Panc1 (cell line): ENCODE measurements around the gene SLC6A20. TPM values are rescaled to one million over a fixed set of nuclear protein-coding genes. Genes with fewer than 3 reads are reported as not detected.

Experiments
- ATAC-seq: fragments of 200-7000 bp; cut with Tn5 transposase; 2 replicates; pipeline ENCODE4 v1.9.1; 2020; ENCODE audit warnings: mild to moderate bottlenecking, moderate library complexity
- BruUV-seq: library from RNA; stranded (reverse); fragments of 400-500 nt; replicated peaks from 2 replicates; lab custom pipeline; 2021; lab: Mats Ljungman, UMichigan
- CTCF ChIA-PET: fragments of 300-600 bp; sonication (Branson Sonifier 250); formaldehyde crosslinking; loops from one replicate; lab custom pipeline; 2022; ENCODE audit warnings: antibody characterized with exemption; lab: Charles Lee
- POLR2A ChIA-PET: fragments of 300-600 bp; sonication (Branson Sonifier 250); formaldehyde crosslinking; loops from one replicate; lab custom pipeline; 2022; ENCODE audit warnings: antibody characterized with exemption; lab: Charles Lee
- DNase-seq: peaks from one replicate; pipeline ENCODE4 v3.0.0-alpha.2; 2010; ENCODE audit warnings: low read depth, low spot score
- H3K27ac ChIP-seq: 2 replicates; pipeline ENCODE4 v1.5.1; 2011; ENCODE audit warnings: mild to moderate bottlenecking, low read length, inconsistent platforms
- H3K27me3 ChIP-seq: fragments of 200-500 bp; sonication (Bioruptor generic); 2 replicates; pipeline ENCODE4 v1.6.0; 2014; ENCODE audit warnings: low read length, inconsistent platforms; ENCODE audit not compliant: control insufficient read depth, insufficient read depth
- H3K36me3 ChIP-seq: fragments of 200-500 bp; sonication (Bioruptor generic); 2 replicates; pipeline ENCODE4 v1.5.1; 2014; ENCODE audit warnings: inconsistent platforms, mild to moderate bottlenecking, low read length, moderate library complexity; ENCODE audit not compliant: control insufficient read depth, insufficient read depth
- H3K4me1 ChIP-seq: 2 replicates; pipeline ENCODE4 v1.5.1; 2011; ENCODE audit warnings: inconsistent platforms, mild to moderate bottlenecking, low read length, moderate library complexity; ENCODE audit not compliant: control insufficient read depth, insufficient read depth
- H3K4me3 ChIP-seq, 2 experiments: 2 replicates each; pipeline ENCODE4 v1.5.1; 2011 to 2012; ENCODE audit warnings: low read depth in 2 of 2, low read length in 2 of 2, mild to moderate bottlenecking in 2 of 2, inconsistent platforms in 1 of 2, moderate library complexity in 1 of 2
- H3K9me3 ChIP-seq: fragments of 200-500 bp; sonication (Bioruptor generic); 2 replicates; pipeline ENCODE4 v1.5.1; 2014; ENCODE audit warnings: low read depth, mild to moderate bottlenecking, inconsistent platforms, low read length, moderate library complexity; ENCODE audit not compliant: control insufficient read depth, insufficient read depth
- POLR2AphosphoS5 ChIP-seq: IDR thresholded peaks from 2 replicates; pipeline ENCODE4 v1.6.1; 2012; ENCODE audit warnings: mild to moderate bottlenecking, low read depth, low read length, moderate library complexity
- SIN3A ChIP-seq: IDR thresholded peaks from 2 replicates; pipeline ENCODE4 v1.6.1; 2012; ENCODE audit warnings: low read depth, mild to moderate bottlenecking, low read length, moderate library complexity, borderline replicate concordance; ENCODE audit not compliant: insufficient read depth
- TCF7L2 ChIP-seq: IDR thresholded peaks from 2 replicates; pipeline ENCODE4 v1.6.1; 2011; ENCODE audit warnings: mild to moderate bottlenecking, low read depth, low read length, inconsistent platforms
- in situ Hi-C: cut with HindIII; loops from 2 replicates; pipeline ENCODE4 v1.10.0; 2016; ENCODE audit warnings: low sequenced_read_pairs, low pct_unique_long_range_greater_than_20kb
- intact Hi-C: fragments of 100-400 bp; cut with micrococcal nuclease; formaldehyde crosslinking; loops from one replicate; pipeline ENCODE4 v1.10.0; 2022; ENCODE audit not compliant: unreplicated experiment
- total RNA-seq: library from RNA; stranded (reverse); gene quantifications from one replicate; pipeline ENCODE4 v1.2.1, GENCODE V29; 2021; ENCODE audit not compliant: unreplicated experiment
- TF ChIP-seq, protein P1 (sequence below), 2 experiments: IDR thresholded peaks; 2 replicates each; pipeline ENCODE4 v1.6.1; 2011 to 2012; ENCODE audit warnings: low read depth in 2 of 2, control low read depth in 1 of 2, low read length in 1 of 2, mild to moderate bottlenecking in 1 of 2, moderate library complexity in 1 of 2; ENCODE audit not compliant: insufficient read depth in 1 of 2
- TF ChIP-seq, protein P2 (sequence below): fragments of 450-650 bp; IDR thresholded peaks from 2 replicates; pipeline ENCODE4 v1.5.1; 2017; ENCODE audit warnings: mild to moderate bottlenecking

The SLC6A20 gene
- total RNA-seq, 1 experiment from 2014 or later, result 0.28 TPM

DNA sequence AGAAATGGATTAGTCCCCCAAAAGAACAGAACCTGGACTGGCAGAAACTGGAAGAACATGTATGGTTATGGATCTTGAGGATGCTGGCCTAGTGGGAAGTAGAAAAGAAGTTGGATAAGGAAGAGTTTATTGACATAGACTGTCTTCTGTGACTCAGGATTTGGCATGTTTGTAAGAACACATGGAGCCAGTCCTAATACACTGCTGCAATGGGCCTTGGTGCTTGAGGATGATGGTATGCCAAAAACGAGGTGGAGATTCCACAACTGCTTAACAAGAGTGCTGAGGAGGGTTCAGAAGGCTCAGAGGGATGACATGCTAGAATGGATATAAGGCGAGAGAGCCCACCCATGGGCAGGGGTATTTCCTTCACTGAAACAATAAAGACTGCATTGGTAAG, 23.2 kb upstream of the SLC6A20 start:
- CTCF ChIA-PET, result no interaction called here

DNA sequence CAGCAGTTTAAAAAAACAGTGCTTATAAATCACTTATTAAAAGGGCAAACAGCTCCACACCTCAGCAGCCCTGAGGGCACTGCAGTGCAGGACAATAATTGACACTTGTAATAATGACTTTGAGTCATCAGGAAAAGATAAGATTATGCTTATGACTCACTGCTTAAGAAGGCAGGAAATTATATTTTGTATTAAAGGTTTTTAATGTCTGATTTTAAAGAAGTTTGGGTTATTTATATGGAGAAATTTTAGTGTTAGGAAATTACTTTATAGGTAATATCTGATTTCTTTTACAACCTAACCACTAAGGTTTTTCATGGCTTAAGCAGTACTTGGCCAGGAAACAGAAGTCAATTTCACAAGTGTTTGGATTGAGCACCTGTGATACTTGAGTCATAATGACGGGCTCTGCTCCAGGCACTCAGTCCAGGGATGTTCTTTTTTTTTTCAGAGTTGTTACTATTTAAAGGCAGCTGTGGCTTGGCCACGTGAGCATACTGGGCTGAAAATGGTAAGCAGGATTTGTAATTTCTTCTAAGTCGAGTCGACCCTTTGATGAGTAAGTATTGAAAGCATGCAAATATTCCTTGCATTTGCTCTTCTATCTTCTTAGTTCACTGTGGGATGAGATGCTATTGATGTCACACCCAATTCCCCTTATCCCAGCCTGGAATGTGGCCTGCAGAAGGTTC, 21.6 kb upstream of the SLC6A20 start:
- ATAC-seq (peak; percentile 85), DNase-seq (peak; percentile 71)
- no peak overlapping the region for H3K4me3 ChIP-seq
- H3K4me1 ChIP-seq, result no peaks in the 10 kb centered on the region
- no peak for TF ChIP-seq SIN3A
- TF ChIP-seq POLR2AphosphoS5, result peak; percentile 43; the same call in 1 of the 2 replicates
- TF ChIP-seq, protein P1, sequence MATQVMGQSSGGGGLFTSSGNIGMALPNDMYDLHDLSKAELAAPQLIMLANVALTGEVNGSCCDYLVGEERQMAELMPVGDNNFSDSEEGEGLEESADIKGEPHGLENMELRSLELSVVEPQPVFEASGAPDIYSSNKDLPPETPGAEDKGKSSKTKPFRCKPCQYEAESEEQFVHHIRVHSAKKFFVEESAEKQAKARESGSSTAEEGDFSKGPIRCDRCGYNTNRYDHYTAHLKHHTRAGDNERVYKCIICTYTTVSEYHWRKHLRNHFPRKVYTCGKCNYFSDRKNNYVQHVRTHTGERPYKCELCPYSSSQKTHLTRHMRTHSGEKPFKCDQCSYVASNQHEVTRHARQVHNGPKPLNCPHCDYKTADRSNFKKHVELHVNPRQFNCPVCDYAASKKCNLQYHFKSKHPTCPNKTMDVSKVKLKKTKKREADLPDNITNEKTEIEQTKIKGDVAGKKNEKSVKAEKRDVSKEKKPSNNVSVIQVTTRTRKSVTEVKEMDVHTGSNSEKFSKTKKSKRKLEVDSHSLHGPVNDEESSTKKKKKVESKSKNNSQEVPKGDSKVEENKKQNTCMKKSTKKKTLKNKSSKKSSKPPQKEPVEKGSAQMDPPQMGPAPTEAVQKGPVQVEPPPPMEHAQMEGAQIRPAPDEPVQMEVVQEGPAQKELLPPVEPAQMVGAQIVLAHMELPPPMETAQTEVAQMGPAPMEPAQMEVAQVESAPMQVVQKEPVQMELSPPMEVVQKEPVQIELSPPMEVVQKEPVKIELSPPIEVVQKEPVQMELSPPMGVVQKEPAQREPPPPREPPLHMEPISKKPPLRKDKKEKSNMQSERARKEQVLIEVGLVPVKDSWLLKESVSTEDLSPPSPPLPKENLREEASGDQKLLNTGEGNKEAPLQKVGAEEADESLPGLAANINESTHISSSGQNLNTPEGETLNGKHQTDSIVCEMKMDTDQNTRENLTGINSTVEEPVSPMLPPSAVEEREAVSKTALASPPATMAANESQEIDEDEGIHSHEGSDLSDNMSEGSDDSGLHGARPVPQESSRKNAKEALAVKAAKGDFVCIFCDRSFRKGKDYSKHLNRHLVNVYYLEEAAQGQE (IDR thresholded peaks at IDR 0.05; ENCODE audit: insufficient read depth in 1 of 2, low read depth in 2 of 2, low read length in 1 of 2), result no peak
- TF ChIP-seq TCF7L2, result peak; percentile 70
- peak overlapping the region; percentile 56; the same call in 1 of the 2 replicates for H3K27ac ChIP-seq
- intact Hi-C loops, result no loop called here
- POLR2A ChIA-PET, result interaction anchor here (0.6 kb wide), 1 partner anchor 248 kb away, joined by 3 read pairs; no protein-coding TSS in a partner anchor
- in situ Hi-C loops, result no loop called here
- CTCF ChIA-PET, result no interaction called here
- H3K36me3 ChIP-seq, result no peaks in the 10 kb centered on the region
- H3K27me3 ChIP-seq, result no peaks in the 10 kb centered on the region
- BruUV-seq, result no TSS peak
- no peaks in the 10 kb centered on the region for H3K9me3 ChIP-seq

More for the DNA sequence above, 23.2 kb upstream of the SLC6A20 start:
- no TSS peak for BruUV-seq
- H3K4me1 ChIP-seq, result no peaks in the 10 kb centered on the region
- H3K27ac ChIP-seq, result no peak overlapping the region
- H3K36me3 ChIP-seq, result no peaks in the 10 kb centered on the region
- no peaks in the 10 kb centered on the region for H3K27me3 ChIP-seq
- TF ChIP-seq SIN3A (no peak), POLR2AphosphoS5 (no peak)
- TF ChIP-seq, protein P2, sequence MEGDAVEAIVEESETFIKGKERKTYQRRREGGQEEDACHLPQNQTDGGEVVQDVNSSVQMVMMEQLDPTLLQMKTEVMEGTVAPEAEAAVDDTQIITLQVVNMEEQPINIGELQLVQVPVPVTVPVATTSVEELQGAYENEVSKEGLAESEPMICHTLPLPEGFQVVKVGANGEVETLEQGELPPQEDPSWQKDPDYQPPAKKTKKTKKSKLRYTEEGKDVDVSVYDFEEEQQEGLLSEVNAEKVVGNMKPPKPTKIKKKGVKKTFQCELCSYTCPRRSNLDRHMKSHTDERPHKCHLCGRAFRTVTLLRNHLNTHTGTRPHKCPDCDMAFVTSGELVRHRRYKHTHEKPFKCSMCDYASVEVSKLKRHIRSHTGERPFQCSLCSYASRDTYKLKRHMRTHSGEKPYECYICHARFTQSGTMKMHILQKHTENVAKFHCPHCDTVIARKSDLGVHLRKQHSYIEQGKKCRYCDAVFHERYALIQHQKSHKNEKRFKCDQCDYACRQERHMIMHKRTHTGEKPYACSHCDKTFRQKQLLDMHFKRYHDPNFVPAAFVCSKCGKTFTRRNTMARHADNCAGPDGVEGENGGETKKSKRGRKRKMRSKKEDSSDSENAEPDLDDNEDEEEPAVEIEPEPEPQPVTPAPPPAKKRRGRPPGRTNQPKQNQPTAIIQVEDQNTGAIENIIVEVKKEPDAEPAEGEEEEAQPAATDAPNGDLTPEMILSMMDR, result no peak
- no peak overlapping the region for H3K4me3 ChIP-seq
- intact Hi-C loops, result no loop called here
- H3K9me3 ChIP-seq, result no peaks in the 10 kb centered on the region
- ATAC-seq (no peak), DNase-seq (no peak)
- in situ Hi-C loops, result no loop called here
- POLR2A ChIA-PET, result no interaction called here

DNA sequence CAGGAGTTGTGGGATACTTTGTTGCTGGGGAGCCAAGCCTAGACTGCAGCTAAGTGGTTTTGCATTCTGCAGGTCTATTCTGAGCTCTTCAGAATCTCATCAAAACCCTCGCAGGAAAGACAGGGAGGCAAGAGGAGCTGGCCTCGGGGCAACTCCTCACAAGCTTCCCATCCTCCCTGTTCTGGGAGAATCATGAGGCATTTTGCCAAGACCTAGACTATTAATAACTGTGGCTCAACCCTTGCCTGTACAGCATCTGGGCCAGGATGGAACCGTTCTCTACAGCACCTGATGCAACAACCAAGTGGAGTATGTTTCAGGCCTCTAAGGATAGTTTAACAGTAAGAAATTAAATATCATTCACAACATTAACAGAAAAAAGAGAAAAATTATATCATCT, 20.2 kb upstream of the SLC6A20 start:
- Histone ChIP-seq H3K36me3 (no peaks in the 10 kb centered on the region), H3K4me1 (no peaks in the 10 kb centered on the region), H3K4me3 (no peak overlapping the region), H3K9me3 (no peaks in the 10 kb centered on the region), H3K27ac (no peak overlapping the region), H3K27me3 (no peaks in the 10 kb centered on the region)
- POLR2A ChIA-PET, result interaction anchor here (0.6 kb wide), 1 partner anchor 221 kb away, joined by 9 read pairs; no protein-coding TSS in a partner anchor
- DNase-seq (no peak), ATAC-seq (no peak)
- CTCF ChIA-PET, result interaction anchor here (0.6 to 0.7 kb wide), 2 partner anchors 32 to 221 kb away, joined by 3 to 6 read pairs; no protein-coding TSS in a partner anchor
- in situ Hi-C loops, result no loop called here
- intact Hi-C loops, result no loop called here
- BruUV-seq, result no TSS peak
- TF ChIP-seq, protein P1 (IDR thresholded peaks at IDR 0.05; ENCODE audit: insufficient read depth in 1 of 2, low read depth in 2 of 2, low read length in 1 of 2), result no peak
- TF ChIP-seq POLR2AphosphoS5, result no peak
- TF ChIP-seq, protein P2, result no peak
- no peak for TF ChIP-seq TCF7L2
- no peak for TF ChIP-seq SIN3A
